ENCODE data around the gene STRADB. TPM values are rescaled to one million over a fixed set of nuclear protein-coding genes. Genes with fewer than 3 reads are reported as not detected.
A peak's percentile ranks its signal among the peaks of the same experiment; 100 is the strongest.

The STRADB gene
- total and polyA plus RNA-seq, 2 of the 4 experiments (the other 2 are of a cell fraction): 14.9 to 31.5 TPM

- dilution Hi-C loops (cut with HindIII; ENCODE audit: low sequenced_read_pairs, unreplicated experiment): no loop called here
- H3K36me3 ChIP-seq (ENCODE audit: control insufficient read depth, insufficient read depth, low read length): no peaks in the 10 kb centered on the region
- peak overlapping the region; percentile 22 for H2AK9ac ChIP-seq (replicated peaks; ENCODE audit: low read depth, low read length, poor library complexity)
- no peak overlapping the region for H2BK20ac ChIP-seq (ENCODE audit: low read depth, low read length)
- intact Hi-C loops (cut with micrococcal nuclease): loop anchor here (1.0 to 5.0 kb wide), 3 partner anchors 167 to 245 kb away; partner anchors contain the start of gene MPP4
- WGBS, 2 experiments (ENCODE audit: extremely low coverage in 2 of 2, insufficient read length in 1 of 2): 9% methylated on average over 19 of the region's 49 CpGs; no CpG with 5 or more reads in 1 of the 2 experiments
- H3K4me3 ChIP-seq (ENCODE audit: insufficient read depth, low read depth, low read length): peak overlapping the region; percentile 82
- peak overlapping the region; percentile 91 for H3K4me2 ChIP-seq (ENCODE audit: low read depth, low read length)
- no peaks in the 10 kb centered on the region for H3K9me1 ChIP-seq (ENCODE audit: insufficient read depth, low read length)
- no TSS peak for BruUV-seq (replicated peaks)
- H2AK5ac ChIP-seq (ENCODE audit: low read depth, low read length): peak overlapping the region; percentile 5; the same call in 1 of the 2 replicates
- no peak overlapping the region; the same call in 1 of the 2 replicates for H2BK120ac ChIP-seq (ENCODE audit: low read depth, low read length)
- ChIA-PET CTCF (interaction anchor here (0.8 to 1.5 kb wide), 2 partner anchors 14 to 220 kb away, joined by 4 to 5 read pairs; no protein-coding TSS in a partner anchor), POLR2A (ENCODE audit: unreplicated experiment) (no interaction called here)
- peaks cover 2% of the 10 kb centered on the region; the same call in 1 of the 2 replicates for H3K4me1 ChIP-seq (ENCODE audit: control insufficient read depth, insufficient read depth, low read length)
- peak overlapping the region; percentile 70; the same call in 1 of the 2 replicates for H3K23ac ChIP-seq (ENCODE audit: low read depth, low read length)
- DNase-seq: no peak
- in situ Hi-C loops (cut with MboI; ENCODE audit: low sequenced_read_pairs): no loop called here
- H4K20me1 ChIP-seq (ENCODE audit: insufficient read depth, low read length): 0 out of 2 replicates have a peak, but pooled peaks cover 3% of the 10 kb centered on the region
- H3K79me1 ChIP-seq (ENCODE audit: low read depth in 1 of 2, low read length in 2 of 2): peaks cover 27 to 48% of the 10 kb centered on the region in 2 experiments
- no peak overlapping the region for H4K91ac ChIP-seq (ENCODE audit: insufficient read depth, low read depth, low read length)
- peak; percentile 47; the same call in 1 of the 2 replicates for ATAC-seq (ENCODE audit: low read depth)
- H4K8ac ChIP-seq (ENCODE audit: low read depth in 2 of 2, low read length in 2 of 2): peak overlapping the region; percentile 41 to 48; a peak in 3 of 4 replicates
- peak overlapping the region; percentile 60 for H2BK5ac ChIP-seq (ENCODE audit: low read depth, low read length, poor library complexity, severe bottlenecking)
- no peaks in the 10 kb centered on the region for H3K27me3 ChIP-seq (ENCODE audit: control insufficient read depth, insufficient read depth, low read length)
- no peak overlapping the region for H2BK15ac ChIP-seq (ENCODE audit: low read depth, low read length)
- no peaks in the 10 kb centered on the region for H3K9me3 ChIP-seq (ENCODE audit: control insufficient read depth, insufficient read depth, low read length)
- H3K27ac ChIP-seq (ENCODE audit: insufficient read depth, low read length): peak overlapping the region; percentile 51
- peak overlapping the region; percentile 27 for H4K5ac ChIP-seq (ENCODE audit: low read depth, low read length)
- 0 out of 2 replicates have a peak overlapping the region, but pooled peaks have one; percentile 9 for H3K18ac ChIP-seq (ENCODE audit: low read depth, low read length)
- peak overlapping the region; percentile 30 for H3K56ac ChIP-seq (ENCODE audit: extremely low read depth, insufficient read depth, low read length)
- peak overlapping the region; percentile 98 for H2AFZ ChIP-seq (replicated peaks; ENCODE audit: low read length, poor library complexity)
- H3K4ac ChIP-seq (ENCODE audit: low read depth, low read length): peak overlapping the region; percentile 7
- H3K9ac ChIP-seq (ENCODE audit: low read depth, low read length): peak overlapping the region; percentile 63
- H3K14ac ChIP-seq (replicated peaks; ENCODE audit: low read depth, low read length): peak overlapping the region; percentile 35
- TF ChIP-seq RFX5 (IDR thresholded peaks at IDR 0.05; ENCODE audit: low read depth, low read length) (no peak), CTCF (conservative IDR thresholded peaks at IDR 0.05; ENCODE audit: low read depth, low read length) (no peak), MAZ (IDR thresholded peaks at IDR 0.05; ENCODE audit: borderline replicate concordance, low read depth, low read length) (no peak), CEBPB (IDR thresholded peaks at IDR 0.05; ENCODE audit: low read depth, low read length) (no peak), MAFK (IDR thresholded peaks at IDR 0.05; ENCODE audit: low read depth, low read length) (no peak), MXI1 (IDR thresholded peaks at IDR 0.05; ENCODE audit: borderline replicate concordance, low read depth, low read length) (no peak), FOS (IDR thresholded peaks at IDR 0.05; ENCODE audit: low read depth, low read length) (no peak), POLR2A (IDR thresholded peaks at IDR 0.05; ENCODE audit: low read depth, low read length) (no peak), BHLHE40 (IDR thresholded peaks at IDR 0.05; ENCODE audit: low read depth, low read length) (no peak), NFE2L2 (IDR thresholded peaks at IDR 0.05; ENCODE audit: low read depth, low read length) (no peak), CHD1 (IDR thresholded peaks at IDR 0.05; ENCODE audit: low read depth, low read length) (no peak), USF2 (IDR thresholded peaks at IDR 0.05; ENCODE audit: low read depth, low read length) (no peak), RCOR1 (IDR thresholded peaks at IDR 0.05; ENCODE audit: insufficient replicate concordance, low read length) (no peak), RAD21 (IDR thresholded peaks at IDR 0.05; ENCODE audit: low read length) (no peak)
Observed at GRCh38 chr2:201452058-201452921, 750 bp downstream of the STRADB start.
